Activated T-helper 2 cell treated with anti-CD3 and anti-CD28 coated beads, Interferon-gamma antibody, Interleukin-2, Interleukin-4, amounts not matched to agents 10 μg/mL and 5 μg/mL and 100 μg/mL, durations not matched to agents 14 hours and 24 hours and 36 hours (primary cell): Measurements from ENCODE around the gene CHP2. TPM values are rescaled to one million over a fixed set of nuclear protein-coding genes. Genes with fewer than 3 reads are reported as not detected.
"Not testable (repeated sequence)": the region's sequence is repeated elsewhere in the genome, so short reads cannot be mapped to it uniquely, and the experiment has no call there.

Experiments used
- DNase-seq: peaks from one replicate; pipeline ENCODE4 v3.0.0; 2021; ENCODE audit warnings: low spot score
- H3K27ac Mint-ChIP-seq: one replicate; pipeline ENCODE4 v1.8.0; 2021; ENCODE audit warnings: mixed read lengths
- H3K27me3 Mint-ChIP-seq: one replicate; pipeline ENCODE4 v1.8.0; 2021; ENCODE audit warnings: low read depth, mixed read lengths
- H3K36me3 Mint-ChIP-seq: one replicate; pipeline ENCODE4 v1.8.0; 2021; ENCODE audit warnings: low read depth, mixed read lengths
- H3K4me1 Mint-ChIP-seq: one replicate; pipeline ENCODE4 v1.8.0; 2021; ENCODE audit warnings: low read depth, mixed read lengths
- H3K4me3 Mint-ChIP-seq: one replicate; pipeline ENCODE4 v1.8.0; 2021; ENCODE audit warnings: low read depth, mild to moderate bottlenecking, moderate library complexity, mixed read lengths
- H3K9me3 Mint-ChIP-seq: one replicate; pipeline ENCODE4 v1.8.0; 2021; ENCODE audit warnings: mixed read lengths
- intact Hi-C: fragments of 100-400 bp; cut with micrococcal nuclease; formaldehyde crosslinking; loops from one replicate; pipeline ENCODE4 v1.15.1; 2023
- total RNA-seq: library from RNA; stranded (reverse); gene quantifications from 2 replicates; pipeline ENCODE4 v1.2.3, GENCODE V29; 2022

Gene CHP2
- total RNA-seq, 1 donor from 2014 or later: not detected

DNA sequence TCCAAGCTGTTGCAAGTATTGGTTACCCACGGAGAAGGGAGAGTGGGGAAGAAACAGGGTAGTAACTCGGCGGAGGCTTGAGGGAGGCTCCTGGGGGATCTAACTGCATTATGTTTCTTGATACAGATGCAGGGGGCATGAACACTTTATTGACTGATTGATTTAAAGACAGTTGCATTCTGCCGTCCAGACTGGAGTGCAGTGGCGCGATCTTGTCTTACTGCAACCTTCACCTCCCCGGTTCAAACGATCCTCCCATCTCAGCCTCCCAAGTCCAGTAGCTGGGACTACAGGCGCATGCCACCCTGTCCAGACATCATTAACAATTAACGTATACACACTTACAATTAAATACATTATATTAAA is 26.7 kb upstream of the CHP2 start:
- intact Hi-C loops: no loop called here
- Mint-ChIP-seq H3K4me3 (no peak overlapping the region), H3K4me1 (peaks cover 4% of the 10 kb centered on the region)

GRCh38 chr16:23729503-23730424 is 25.1 kb upstream of the CHP2 start:
- peaks cover 4% of the 10 kb centered on the region for H3K27me3 Mint-ChIP-seq
- H3K4me3 Mint-ChIP-seq: no peak overlapping the region
- no peaks in the 10 kb centered on the region for H3K36me3 Mint-ChIP-seq
- intact Hi-C loops: loop anchor here (10.0 kb wide), 1 partner anchor 305 kb away; no protein-coding TSS in a partner anchor
- DNase-seq: no peak
- H3K4me1 Mint-ChIP-seq: peaks cover 4% of the 10 kb centered on the region
- H3K27ac Mint-ChIP-seq: no peak overlapping the region
- no peaks in the 10 kb centered on the region for H3K9me3 Mint-ChIP-seq

More for the DNA sequence above, 26.7 kb upstream of the CHP2 start:
- no peaks in the 10 kb centered on the region for H3K36me3 Mint-ChIP-seq
- DNase-seq: no peak
- H3K27ac Mint-ChIP-seq: no peak overlapping the region
- H3K27me3 Mint-ChIP-seq: peaks cover 8% of the 10 kb centered on the region
- H3K9me3 Mint-ChIP-seq: peaks cover 3% of the 10 kb centered on the region

DNA sequence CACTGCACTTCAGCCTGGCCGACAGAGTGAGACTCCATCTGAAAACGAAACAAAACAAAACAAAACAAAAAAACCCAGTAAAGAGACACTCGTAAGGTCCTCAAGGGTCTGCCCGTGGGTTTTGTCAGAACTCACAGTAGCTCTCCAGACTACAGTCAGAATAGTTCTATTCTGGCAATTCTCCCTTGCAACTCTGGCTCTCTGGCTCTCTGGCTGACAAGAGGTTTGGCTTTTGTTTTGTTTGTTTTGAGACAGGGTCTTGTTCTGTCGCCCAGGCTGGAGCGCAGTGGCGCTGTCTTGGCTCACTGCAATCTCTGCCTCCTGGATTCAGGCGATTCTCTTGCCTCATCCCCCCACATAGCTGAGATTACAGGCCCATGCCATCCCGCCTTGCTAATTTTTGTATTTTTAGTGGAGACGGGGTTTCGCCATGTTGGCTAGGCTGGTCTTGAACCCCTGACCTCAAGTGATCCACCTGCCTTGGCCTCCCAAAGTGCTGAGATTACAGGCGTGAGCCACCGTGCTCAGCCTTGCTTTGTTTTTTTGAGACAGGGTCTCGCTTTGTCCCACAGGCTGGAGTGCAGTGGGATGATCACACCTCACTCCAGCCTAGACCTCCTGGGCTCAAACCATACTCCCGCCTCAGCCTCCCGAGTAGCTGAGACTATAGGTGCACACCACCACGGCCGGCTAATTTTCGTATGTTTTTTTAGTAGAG is 20.5 kb upstream of the CHP2 start:
- no peak overlapping the region for H3K4me3 Mint-ChIP-seq
- no peaks in the 10 kb centered on the region for H3K36me3 Mint-ChIP-seq
- no peak for DNase-seq
- H3K27me3 Mint-ChIP-seq: peaks cover 8% of the 10 kb centered on the region
- intact Hi-C loops: loop anchor here (10.0 kb wide), 1 partner anchor 300 kb away; no protein-coding TSS in a partner anchor
- H3K9me3 Mint-ChIP-seq: no peaks in the 10 kb centered on the region
- H3K27ac Mint-ChIP-seq: no peak overlapping the region
- H3K4me1 Mint-ChIP-seq: peaks cover 4% of the 10 kb centered on the region

DNA sequence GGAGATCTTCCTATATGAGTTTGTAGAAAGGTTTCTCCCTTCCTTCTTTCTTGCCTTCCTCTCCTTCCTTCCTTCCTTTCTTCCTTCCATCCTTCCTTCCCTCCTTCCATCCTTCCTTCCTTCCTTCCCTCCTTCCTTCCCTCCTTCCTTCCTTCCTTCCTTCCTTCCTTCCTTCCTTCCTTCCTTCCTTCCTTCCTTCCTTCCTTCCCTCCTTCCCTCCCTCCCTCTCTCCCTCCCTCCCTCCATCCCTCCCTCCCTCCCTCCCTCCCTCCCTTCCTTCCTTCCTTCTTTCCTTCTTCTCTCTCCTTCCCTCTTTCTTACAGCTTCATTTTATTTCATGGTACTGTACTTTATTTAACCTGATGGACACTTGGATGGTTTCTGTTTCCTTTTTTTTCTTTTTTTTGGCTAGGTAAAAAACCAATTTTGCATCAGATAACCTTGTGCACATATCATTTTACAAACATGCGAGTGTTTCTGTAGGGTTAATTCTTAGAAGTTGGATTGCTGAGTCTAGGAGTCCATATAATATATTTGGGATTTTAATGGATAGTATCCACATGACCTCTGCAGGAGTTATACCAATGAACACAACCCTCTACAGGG is 17.3 kb upstream of the CHP2 start:
- H3K9me3 Mint-ChIP-seq, H3K4me3 Mint-ChIP-seq, H3K4me1 Mint-ChIP-seq, H3K36me3 Mint-ChIP-seq, H3K27ac Mint-ChIP-seq, DNase-seq: not testable (repeated sequence)
- intact Hi-C loops: loop anchor here (10.0 kb wide), 1 partner anchor 297 kb away; no protein-coding TSS in a partner anchor
- peaks cover 11% of the 10 kb centered on the region for H3K27me3 Mint-ChIP-seq

DNA sequence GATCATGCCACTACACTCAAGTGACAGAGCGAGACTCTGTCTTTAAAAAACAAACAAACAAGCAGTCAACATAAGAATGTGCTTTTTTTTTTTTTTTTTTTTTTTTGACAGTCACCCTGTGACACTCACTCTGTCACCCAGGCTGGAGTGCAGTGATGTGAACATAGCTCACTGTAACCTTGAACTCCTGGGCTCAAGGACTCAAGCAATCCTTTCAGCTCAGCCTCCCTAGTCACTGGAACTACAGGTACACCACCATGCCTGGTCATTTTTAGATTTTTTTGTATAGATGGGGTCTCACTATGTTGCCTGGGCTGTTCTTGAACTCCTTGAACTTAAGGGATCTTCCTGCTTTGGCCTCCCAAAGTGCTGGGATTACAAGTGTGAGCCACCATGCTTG is 15.3 kb upstream of the CHP2 start:
- no peak for DNase-seq
- Mint-ChIP-seq H3K4me3 (no peak overlapping the region), H3K9me3 (no peaks in the 10 kb centered on the region), H3K27me3 (peaks cover 16% of the 10 kb centered on the region), H3K4me1 (peaks cover 4% of the 10 kb centered on the region), H3K36me3 (no peaks in the 10 kb centered on the region), H3K27ac (no peak overlapping the region)
- intact Hi-C loops: loop anchor here (10.0 kb wide), 1 partner anchor 295 kb away; no protein-coding TSS in a partner anchor

DNA sequence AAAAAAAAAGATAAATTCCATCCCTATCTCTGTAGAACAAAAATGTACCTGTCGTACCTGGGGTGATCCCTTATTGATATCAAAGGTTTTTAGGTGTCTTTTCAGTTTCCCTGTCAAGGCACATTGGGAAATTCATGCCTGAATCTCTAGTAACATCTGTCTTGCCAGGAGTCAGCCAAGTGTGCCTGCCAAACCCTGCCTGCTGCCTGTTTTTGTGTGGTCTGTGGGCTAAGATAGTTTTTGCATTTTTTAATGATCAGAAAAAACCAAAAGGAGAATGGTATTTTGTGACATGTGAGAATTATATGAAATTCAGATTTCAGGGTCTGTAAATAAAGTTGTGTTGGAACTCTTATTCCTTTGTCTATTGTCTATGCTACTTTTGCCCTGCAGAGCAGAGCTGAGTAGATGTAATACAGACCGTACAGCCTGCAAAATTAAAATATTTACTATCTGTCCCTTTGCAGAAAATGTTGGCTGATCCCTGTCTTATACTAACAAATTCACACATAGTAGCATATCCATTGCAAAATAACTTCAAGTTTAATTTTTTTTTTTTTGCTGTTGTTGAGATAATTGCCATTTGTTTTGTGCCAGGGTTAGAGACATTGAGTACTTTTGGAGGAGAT is 13.0 kb upstream of the CHP2 start:
- Mint-ChIP-seq H3K9me3 (no peaks in the 10 kb centered on the region), H3K4me3 (no peak overlapping the region), H3K27me3 (peaks cover 24% of the 10 kb centered on the region), H3K4me1 (no peaks in the 10 kb centered on the region), H3K36me3 (no peaks in the 10 kb centered on the region), H3K27ac (no peak overlapping the region)
- no peak for DNase-seq
- intact Hi-C loops: no loop called here

DNA sequence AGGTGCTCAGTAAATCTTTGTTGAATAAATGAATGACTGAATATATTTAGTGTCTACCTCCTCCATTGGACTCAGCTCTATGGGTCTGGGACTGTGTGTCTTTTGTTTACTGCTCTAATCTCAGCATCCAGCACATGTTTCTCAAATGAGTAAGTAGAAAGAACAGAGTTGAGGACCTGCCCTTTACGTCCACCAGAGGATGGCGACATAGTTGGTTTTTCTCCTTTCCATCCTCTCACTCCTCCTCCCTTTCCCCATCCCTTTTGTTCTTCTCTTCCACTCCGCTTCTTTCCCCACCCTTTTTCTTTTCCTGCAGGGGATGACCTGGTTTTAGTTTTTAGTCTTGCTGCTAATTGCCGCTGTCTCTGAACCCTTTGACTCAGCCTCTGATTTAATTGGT is 12.1 kb upstream of the CHP2 start:
- Mint-ChIP-seq H3K27me3 (peaks cover 27% of the 10 kb centered on the region), H3K9me3 (no peaks in the 10 kb centered on the region), H3K4me3 (no peak overlapping the region), H3K27ac (no peak overlapping the region), H3K36me3 (no peaks in the 10 kb centered on the region), H3K4me1 (no peaks in the 10 kb centered on the region)
- intact Hi-C loops: no loop called here
- no peak for DNase-seq

DNA sequence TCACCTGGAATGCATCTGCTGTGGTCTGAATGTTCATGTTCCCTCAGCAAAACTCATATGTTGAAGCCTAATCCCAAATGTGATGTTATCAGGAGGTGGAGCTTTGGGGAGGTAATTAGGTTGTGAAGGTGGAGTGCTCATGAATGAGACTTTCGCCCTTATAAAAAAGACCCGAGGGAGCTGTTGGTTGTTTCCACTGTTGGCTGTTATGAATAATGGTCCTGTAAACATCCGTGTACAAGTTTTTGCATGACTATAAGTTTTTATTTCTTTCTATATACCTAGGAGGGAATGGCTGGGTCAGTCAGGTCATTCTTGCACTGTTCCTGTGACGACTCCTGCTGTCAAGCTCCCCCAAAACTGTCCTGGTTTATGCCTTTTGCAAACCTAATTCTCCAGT is 9.6 kb upstream of the CHP2 start:
- DNase-seq: no peak
- H3K9me3 Mint-ChIP-seq: no peaks in the 10 kb centered on the region
- no peaks in the 10 kb centered on the region for H3K4me1 Mint-ChIP-seq
- peaks cover 29% of the 10 kb centered on the region for H3K27me3 Mint-ChIP-seq
- no peak overlapping the region for H3K4me3 Mint-ChIP-seq
- no peak overlapping the region for H3K27ac Mint-ChIP-seq
- no peaks in the 10 kb centered on the region for H3K36me3 Mint-ChIP-seq
- intact Hi-C loops: no loop called here

DNA sequence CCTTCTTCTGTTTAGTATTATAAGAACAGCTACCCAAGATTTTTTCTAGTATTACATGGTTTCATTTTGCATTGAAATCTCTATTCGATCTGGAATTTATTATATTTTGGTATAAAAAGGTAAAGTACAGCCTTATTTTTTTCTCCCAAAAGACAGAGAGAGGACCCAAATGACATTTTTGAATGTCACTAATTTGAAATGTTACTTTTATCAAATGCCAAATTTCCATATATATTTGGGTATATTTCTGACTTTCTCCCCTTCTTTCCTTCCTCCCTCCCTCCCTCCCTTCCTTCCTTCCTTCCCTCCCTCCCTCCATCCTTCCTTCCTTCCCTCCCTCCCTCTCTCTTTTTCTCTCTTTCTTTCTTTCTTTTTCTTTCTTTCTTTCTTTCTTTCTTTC is 6.2 kb upstream of the CHP2 start:
- H3K4me1 Mint-ChIP-seq: no peaks in the 10 kb centered on the region
- H3K36me3 Mint-ChIP-seq: no peaks in the 10 kb centered on the region
- no peak overlapping the region for H3K4me3 Mint-ChIP-seq
- no peak for DNase-seq
- peaks cover 27% of the 10 kb centered on the region for H3K27me3 Mint-ChIP-seq
- no peak overlapping the region for H3K27ac Mint-ChIP-seq
- intact Hi-C loops: no loop called here
- H3K9me3 Mint-ChIP-seq: no peaks in the 10 kb centered on the region

- DNase-seq, H3K36me3 Mint-ChIP-seq, H3K27ac Mint-ChIP-seq, H3K4me3 Mint-ChIP-seq, H3K9me3 Mint-ChIP-seq, intact Hi-C loops, H3K4me1 Mint-ChIP-seq: not testable (repeated sequence)
- peaks cover 35% of the 10 kb centered on the region for H3K27me3 Mint-ChIP-seq
Observed at GRCh38 chr16:23751053-23751452, 3.8 kb upstream of the CHP2 start.

DNA sequence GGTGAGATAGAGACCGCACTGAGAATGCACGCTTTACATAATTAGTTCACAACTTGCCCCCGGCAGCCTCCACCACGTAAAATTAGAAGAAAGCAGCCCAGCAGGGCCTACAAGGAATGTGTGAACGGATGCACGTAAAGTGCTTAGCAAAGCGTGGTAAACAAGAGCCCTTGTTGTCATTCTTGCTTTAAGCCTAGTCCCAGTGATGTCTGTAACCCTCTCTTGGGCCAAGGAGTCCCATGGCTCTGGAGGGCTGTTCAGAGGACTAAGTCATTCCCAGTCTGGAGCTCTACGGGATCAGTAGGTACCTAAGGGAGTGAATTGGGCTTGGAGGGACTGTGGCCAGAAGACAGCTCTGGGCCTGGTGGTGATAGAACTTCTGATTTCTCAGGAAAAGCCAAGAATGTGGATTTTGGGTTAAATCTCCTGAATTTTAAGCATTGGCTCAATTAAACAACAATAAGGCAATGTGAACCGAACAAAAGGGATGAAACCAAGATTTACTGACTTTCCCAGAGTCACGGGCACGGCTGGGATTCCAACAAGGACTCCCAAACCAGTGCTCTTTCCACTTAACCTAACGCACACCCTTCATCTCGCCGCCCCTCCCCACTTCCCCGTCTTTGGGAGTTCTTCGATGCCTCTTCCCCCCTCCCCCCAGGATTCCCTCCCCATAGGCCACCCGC is 775 bp upstream of the CHP2 start:
- no peak for DNase-seq
- Mint-ChIP-seq H3K27me3 (peaks cover 50% of the 10 kb centered on the region), H3K4me3 (no peak overlapping the region), H3K36me3 (no peaks in the 10 kb centered on the region), H3K4me1 (no peaks in the 10 kb centered on the region), H3K27ac (no peak overlapping the region), H3K9me3 (no peaks in the 10 kb centered on the region)
- intact Hi-C loops: no loop called here

DNA sequence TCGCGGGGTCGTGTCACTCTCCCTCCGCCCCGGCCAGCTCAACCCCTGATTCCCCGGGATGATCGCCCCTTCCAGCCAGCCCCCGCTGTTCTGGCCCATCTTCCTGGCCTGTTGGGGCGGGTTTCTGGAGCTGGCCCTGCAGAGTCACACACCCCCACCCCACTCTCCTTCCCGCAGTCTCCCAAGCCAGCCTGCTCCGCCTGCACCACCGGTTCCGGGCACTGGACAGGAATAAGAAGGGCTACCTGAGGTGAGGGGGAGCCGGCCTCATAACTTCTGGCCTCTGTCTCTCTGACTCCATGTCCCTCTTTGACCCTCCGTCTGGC is 621 bp downstream of the CHP2 start:
- no peaks in the 10 kb centered on the region for H3K36me3 Mint-ChIP-seq

More for the DNA sequence above, 621 bp downstream of the CHP2 start:
- H3K9me3 Mint-ChIP-seq: no peaks in the 10 kb centered on the region
- H3K4me3 Mint-ChIP-seq: no peak overlapping the region
- intact Hi-C loops: no loop called here
- H3K4me1 Mint-ChIP-seq: no peaks in the 10 kb centered on the region
- H3K27ac Mint-ChIP-seq: no peak overlapping the region
- peaks cover 51% of the 10 kb centered on the region for H3K27me3 Mint-ChIP-seq
- no peak for DNase-seq
